ENCODE data around the gene EBNA1BP2.

Gene EBNA1BP2

GRCh38 chr1:43156026-43156425 lies 16.1 kb downstream of the EBNA1BP2 start:
- H3K14ac ChIP-seq (ENCODE audit: low read length in 2 of 2) = no peak overlapping the region
- H3K4ac ChIP-seq (ENCODE audit: low read depth in 1 of 2, low read length in 2 of 2) = no peak overlapping the region
- no peaks in the 10 kb centered on the region for H3K36me3 ChIP-seq (ENCODE audit: control insufficient read depth in 1 of 2, insufficient read depth in 2 of 2, low read depth in 1 of 2, low read length in 2 of 2)
- H3K27ac ChIP-seq (ENCODE audit: low read length, poor library complexity, severe bottlenecking) = no peak overlapping the region
- no peak overlapping the region for H2BK15ac ChIP-seq (ENCODE audit: low read depth, poor library complexity, severe bottlenecking)
- DNase-seq = no peak
- no peaks in the 10 kb centered on the region for H3K9me3 ChIP-seq (ENCODE audit: control insufficient read depth, low read length)
- no peak overlapping the region for H3K4me3 ChIP-seq (ENCODE audit: insufficient read depth in 1 of 2, low read depth in 1 of 2, low read length in 2 of 2)
- H3K79me1 ChIP-seq (replicated peaks; ENCODE audit: low read length, poor library complexity, severe bottlenecking) = no peaks in the 10 kb centered on the region
- H3K4me2 ChIP-seq (ENCODE audit: low read length, poor library complexity, severe bottlenecking) = no peak overlapping the region
- peaks cover 14 to 28% of the 10 kb centered on the region in 2 experiments for H3K27me3 ChIP-seq (ENCODE audit: control insufficient read depth in 1 of 2, insufficient read depth in 1 of 2, low read length in 2 of 2)
- no peak overlapping the region for H4K91ac ChIP-seq (ENCODE audit: low read length)
- no peak overlapping the region for H3K18ac ChIP-seq (ENCODE audit: low read depth in 1 of 2, low read length in 2 of 2)
- no peak overlapping the region for H4K8ac ChIP-seq (ENCODE audit: low read length)
- no peak overlapping the region for H3K23ac ChIP-seq (ENCODE audit: low read length in 2 of 2)
- no peak overlapping the region for H3K9ac ChIP-seq (ENCODE audit: low read length)
- peaks cover 3% of the 10 kb centered on the region for H3K4me1 ChIP-seq (ENCODE audit: control insufficient read depth, insufficient read depth, low read depth, low read length)
- H2BK120ac ChIP-seq (ENCODE audit: low read depth, low read length) = no peak overlapping the region
- no peak overlapping the region for H2AK5ac ChIP-seq (ENCODE audit: low read length, severe bottlenecking)
- H2BK5ac ChIP-seq (ENCODE audit: low read depth, low read length, poor library complexity, severe bottlenecking) = no peak overlapping the region
- no peak overlapping the region for H2AFZ ChIP-seq (ENCODE audit: low read depth, low read length)
- H2BK12ac ChIP-seq (ENCODE audit: low read length in 2 of 2) = no peak overlapping the region
- WGBS = 88% methylated on average over 6 of the region's 7 CpGs

- no peak overlapping the region for H2AFZ ChIP-seq (ENCODE audit: low read depth, low read length)
- no peak overlapping the region for H3K18ac ChIP-seq (ENCODE audit: low read depth in 1 of 2, low read length in 2 of 2)
- H3K14ac ChIP-seq (ENCODE audit: low read length in 2 of 2) = no peak overlapping the region
- peaks cover 20 to 48% of the 10 kb centered on the region in 2 experiments for H3K27me3 ChIP-seq (ENCODE audit: control insufficient read depth in 1 of 2, insufficient read depth in 1 of 2, low read length in 2 of 2)
- no peak overlapping the region for H2BK5ac ChIP-seq (ENCODE audit: low read depth, low read length, poor library complexity, severe bottlenecking)
- H3K4me1 ChIP-seq (ENCODE audit: control insufficient read depth, insufficient read depth, low read depth, low read length) = peaks cover 3% of the 10 kb centered on the region
- H4K8ac ChIP-seq (ENCODE audit: low read length) = no peak overlapping the region
- H2AK5ac ChIP-seq (ENCODE audit: low read length, severe bottlenecking) = no peak overlapping the region
- H4K91ac ChIP-seq (ENCODE audit: low read length) = no peak overlapping the region
- no peaks in the 10 kb centered on the region for H3K36me3 ChIP-seq (ENCODE audit: control insufficient read depth in 1 of 2, insufficient read depth in 2 of 2, low read depth in 1 of 2, low read length in 2 of 2)
- H2BK12ac ChIP-seq (ENCODE audit: low read length in 2 of 2) = no peak overlapping the region
- no CpG with 5 or more reads among the region's 6 CpGs for WGBS
- H3K4me3 ChIP-seq (ENCODE audit: insufficient read depth in 1 of 2, low read depth in 1 of 2, low read length in 2 of 2) = no peak overlapping the region
- H3K9me3 ChIP-seq (ENCODE audit: control insufficient read depth, low read length) = no peaks in the 10 kb centered on the region
- no peak overlapping the region for H3K4ac ChIP-seq (ENCODE audit: low read depth in 1 of 2, low read length in 2 of 2)
- H2BK15ac ChIP-seq (ENCODE audit: low read depth, poor library complexity, severe bottlenecking) = no peak overlapping the region
- no peak overlapping the region for H3K4me2 ChIP-seq (ENCODE audit: low read length, poor library complexity, severe bottlenecking)
- H3K9ac ChIP-seq (ENCODE audit: low read length) = no peak overlapping the region
- H3K27ac ChIP-seq (ENCODE audit: low read length, poor library complexity, severe bottlenecking) = no peak overlapping the region
- DNase-seq = no peak
- no peaks in the 10 kb centered on the region for H3K79me1 ChIP-seq (replicated peaks; ENCODE audit: low read length, poor library complexity, severe bottlenecking)
- no peak overlapping the region for H2BK120ac ChIP-seq (ENCODE audit: low read depth, low read length)
- no peak overlapping the region for H3K23ac ChIP-seq (ENCODE audit: low read length in 2 of 2)
These were observed 18.6 kb downstream of the EBNA1BP2 start for GRCh38 chr1:43153443-43153842.

GRCh38 chr1:43152866-43153265 lies 19.2 kb downstream of the EBNA1BP2 start:
- H3K14ac ChIP-seq (ENCODE audit: low read length in 2 of 2) = no peak overlapping the region
- WGBS = 85% methylated on average over 4 of the region's 4 CpGs
- no peaks in the 10 kb centered on the region for H3K79me1 ChIP-seq (replicated peaks; ENCODE audit: low read length, poor library complexity, severe bottlenecking)
- H3K4me3 ChIP-seq (ENCODE audit: insufficient read depth in 1 of 2, low read depth in 1 of 2, low read length in 2 of 2) = no peak overlapping the region
- no peak overlapping the region for H2BK120ac ChIP-seq (ENCODE audit: low read depth, low read length)
- H3K9ac ChIP-seq (ENCODE audit: low read length) = no peak overlapping the region
- H2AK5ac ChIP-seq (ENCODE audit: low read length, severe bottlenecking) = no peak overlapping the region
- H3K9me3 ChIP-seq (ENCODE audit: control insufficient read depth, low read length) = no peaks in the 10 kb centered on the region
- no peak overlapping the region for H2BK15ac ChIP-seq (ENCODE audit: low read depth, poor library complexity, severe bottlenecking)
- H3K23ac ChIP-seq (ENCODE audit: low read length in 2 of 2) = no peak overlapping the region
- no peaks in the 10 kb centered on the region for H3K36me3 ChIP-seq (ENCODE audit: control insufficient read depth in 1 of 2, insufficient read depth in 2 of 2, low read depth in 1 of 2, low read length in 2 of 2)
- no peak overlapping the region for H2BK5ac ChIP-seq (ENCODE audit: low read depth, low read length, poor library complexity, severe bottlenecking)
- peaks cover 7% of the 10 kb centered on the region for H3K4me1 ChIP-seq (ENCODE audit: control insufficient read depth, insufficient read depth, low read depth, low read length)
- H3K4ac ChIP-seq (ENCODE audit: low read depth in 1 of 2, low read length in 2 of 2) = no peak overlapping the region
- no peak overlapping the region for H4K91ac ChIP-seq (ENCODE audit: low read length)
- no peak overlapping the region for H3K27ac ChIP-seq (ENCODE audit: low read length, poor library complexity, severe bottlenecking)
- H3K27me3 ChIP-seq (ENCODE audit: control insufficient read depth in 1 of 2, insufficient read depth in 1 of 2, low read length in 2 of 2) = peaks cover 20 to 50% of the 10 kb centered on the region in 2 experiments
- H4K8ac ChIP-seq (ENCODE audit: low read length) = no peak overlapping the region
- no peak for DNase-seq
- H3K4me2 ChIP-seq (ENCODE audit: low read length, poor library complexity, severe bottlenecking) = no peak overlapping the region
- H2BK12ac ChIP-seq (ENCODE audit: low read length in 2 of 2) = no peak overlapping the region
- H3K18ac ChIP-seq (ENCODE audit: low read depth in 1 of 2, low read length in 2 of 2) = peak overlapping the region in 1 of 2 experiments; percentile 30
- peak overlapping the region; percentile 21 for H2AFZ ChIP-seq (ENCODE audit: low read depth, low read length)

- H2BK15ac ChIP-seq (ENCODE audit: low read depth, poor library complexity, severe bottlenecking) = no peak overlapping the region
- H4K8ac ChIP-seq (ENCODE audit: low read length) = no peak overlapping the region
- no peaks in the 10 kb centered on the region for H3K36me3 ChIP-seq (ENCODE audit: control insufficient read depth in 1 of 2, insufficient read depth in 2 of 2, low read depth in 1 of 2, low read length in 2 of 2)
- H3K27me3 ChIP-seq (ENCODE audit: control insufficient read depth in 1 of 2, insufficient read depth in 1 of 2, low read length in 2 of 2) = peaks cover 16 to 47% of the 10 kb centered on the region in 2 experiments
- no peak overlapping the region for H4K91ac ChIP-seq (ENCODE audit: low read length)
- no peaks in the 10 kb centered on the region for H3K79me1 ChIP-seq (replicated peaks; ENCODE audit: low read length, poor library complexity, severe bottlenecking)
- H2BK120ac ChIP-seq (ENCODE audit: low read depth, low read length) = no peak overlapping the region
- H2AFZ ChIP-seq (ENCODE audit: low read depth, low read length) = no peak overlapping the region
- H2BK5ac ChIP-seq (ENCODE audit: low read depth, low read length, poor library complexity, severe bottlenecking) = no peak overlapping the region
- H3K18ac ChIP-seq (ENCODE audit: low read depth in 1 of 2, low read length in 2 of 2) = no peak overlapping the region
- H3K9me3 ChIP-seq (ENCODE audit: control insufficient read depth, low read length) = no peaks in the 10 kb centered on the region
- H3K23ac ChIP-seq (ENCODE audit: low read length in 2 of 2) = no peak overlapping the region
- no peak overlapping the region for H3K4me3 ChIP-seq (ENCODE audit: insufficient read depth in 1 of 2, low read depth in 1 of 2, low read length in 2 of 2)
- no peak overlapping the region for H2BK12ac ChIP-seq (ENCODE audit: low read length in 2 of 2)
- no peak overlapping the region for H3K4me2 ChIP-seq (ENCODE audit: low read length, poor library complexity, severe bottlenecking)
- H3K9ac ChIP-seq (ENCODE audit: low read length) = no peak overlapping the region
- WGBS = 61% methylated on average over 5 of the region's 5 CpGs
- peaks cover 11% of the 10 kb centered on the region for H3K4me1 ChIP-seq (ENCODE audit: control insufficient read depth, insufficient read depth, low read depth, low read length)
- no peak overlapping the region for H3K27ac ChIP-seq (ENCODE audit: low read length, poor library complexity, severe bottlenecking)
- no peak for DNase-seq
- no peak overlapping the region for H3K4ac ChIP-seq (ENCODE audit: low read depth in 1 of 2, low read length in 2 of 2)
- H2AK5ac ChIP-seq (ENCODE audit: low read length, severe bottlenecking) = no peak overlapping the region
- no peak overlapping the region for H3K14ac ChIP-seq (ENCODE audit: low read length in 2 of 2)
These were observed 22.2 kb downstream of the EBNA1BP2 start for GRCh38 chr1:43149889-43150288.
